GOT3 (cell line): ENCODE results near the gene TRIP10.
"Not testable (repeated sequence)": the region's sequence is repeated elsewhere in the genome, so short reads cannot be mapped to it uniquely, and the experiment has no call there.

Experiments
- DNase-seq: peaks from one replicate; lab custom pipeline; 2025; ENCODE audit warnings: mixed read lengths; lab: John Stamatoyannopoulos, UW

TRIP10 gene

DNA sequence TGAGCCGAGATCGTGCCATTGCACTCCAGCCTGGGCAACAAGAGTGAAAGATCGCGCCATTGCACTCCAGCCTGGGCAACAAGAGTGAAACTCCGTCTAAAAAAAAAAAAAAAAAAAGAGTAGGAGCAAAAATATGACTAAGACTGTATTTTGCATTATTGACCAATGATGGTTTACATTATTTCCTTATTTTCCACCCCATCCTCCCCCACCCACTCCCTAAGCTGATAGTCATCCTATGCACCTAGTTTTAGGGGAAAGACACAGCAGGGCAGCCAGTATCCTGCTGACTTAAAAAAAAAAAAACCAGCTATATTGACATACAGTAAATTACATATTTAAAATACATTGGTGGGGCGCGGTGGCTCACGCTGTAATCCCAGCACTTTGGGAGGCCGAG lies 58.2 kb downstream of the TRIP10 start:
- DNase-seq = no peak

DNA sequence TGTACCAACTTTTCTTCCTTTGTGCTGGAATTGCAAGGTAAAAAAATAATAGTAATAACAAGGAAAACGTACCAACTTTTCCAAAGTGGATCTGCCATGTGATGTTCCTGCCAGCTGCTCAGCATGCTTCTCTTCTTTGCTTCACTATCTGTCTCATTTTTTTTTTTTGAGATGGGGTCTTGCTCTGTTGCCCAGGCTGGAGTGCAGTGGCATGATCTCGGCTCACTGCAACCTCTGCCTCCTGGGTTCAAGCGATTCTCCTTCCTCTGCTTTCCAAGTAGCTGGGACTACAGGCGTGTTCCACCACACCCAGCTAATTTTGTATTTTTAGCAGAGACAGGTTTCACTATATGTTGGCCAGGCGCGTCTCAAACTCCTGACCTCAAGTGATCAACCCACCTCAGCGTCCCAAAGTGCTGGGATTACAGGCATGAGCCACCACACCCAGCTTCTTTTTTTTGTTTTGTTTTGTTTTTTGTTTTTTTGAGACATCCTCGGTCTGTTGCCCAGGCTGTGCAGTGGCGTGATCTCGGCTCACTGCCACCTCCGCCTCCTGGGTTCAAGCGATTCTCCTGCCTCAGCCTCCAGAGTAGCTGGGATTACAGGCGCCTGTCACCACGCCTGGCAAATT lies 60.8 kb downstream of the TRIP10 start:
- not testable (repeated sequence) for DNase-seq

DNA sequence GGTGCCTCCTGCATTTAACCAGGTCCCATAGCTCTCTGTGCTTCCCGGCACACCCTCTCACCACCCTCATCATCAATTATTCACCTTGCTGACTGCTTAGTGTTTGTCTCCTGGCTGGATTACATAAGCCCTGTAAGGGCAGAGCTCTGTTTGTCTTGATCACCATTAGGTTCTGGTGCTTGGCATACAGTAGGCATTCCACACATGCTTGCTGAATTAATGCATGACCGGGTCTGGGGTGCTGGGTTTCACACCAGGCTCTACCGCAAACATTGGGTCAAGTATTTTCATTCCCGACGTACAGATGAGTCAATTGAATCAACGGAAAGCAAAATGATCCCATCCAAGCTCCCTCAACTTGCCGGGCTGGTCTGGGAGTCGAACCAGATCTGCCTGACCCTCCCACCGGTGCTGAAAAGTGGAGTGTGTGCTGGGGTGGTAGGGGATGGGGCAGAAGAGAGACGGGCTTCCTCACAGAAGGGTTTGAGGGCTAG lies 61.6 kb downstream of the TRIP10 start:
- no peak for DNase-seq
